Activated T-cell treated with anti-CD3 and anti-CD28 coated beads, Interleukin-2, amount 50 U/mL, for 4 hours (primary cell): ENCODE results near the gene TBATA. TPM values are rescaled to one million over a fixed set of nuclear protein-coding genes. Genes with fewer than 3 reads are reported as not detected.

Experiments
- ATAC-seq, 2 donors: fragments of 200-7000 bp; cut with Tn5 transposase; one replicate each; pipeline ENCODE4 v1.10.0; 2021
- DNase-seq: peaks from one replicate; pipeline ENCODE4 v3.0.0-alpha.2; 2020
- H3K27me3 Mint-ChIP-seq: one replicate; pipeline ENCODE4 v1.8.0; 2021; ENCODE audit warnings: low read depth, mixed read lengths
- H3K36me3 Mint-ChIP-seq: one replicate; pipeline ENCODE4 v1.8.0; 2022; ENCODE audit warnings: mixed read lengths; ENCODE audit not compliant: insufficient read depth
- H3K4me1 Mint-ChIP-seq: one replicate; pipeline ENCODE4 v1.8.0; 2021; ENCODE audit warnings: low read depth, mixed read lengths
- H3K4me3 Mint-ChIP-seq: one replicate; pipeline ENCODE4 v1.8.0; 2021; ENCODE audit warnings: mild to moderate bottlenecking, moderate library complexity, mixed read lengths
- H3K9me3 Mint-ChIP-seq: one replicate; pipeline ENCODE4 v1.8.0; 2021; ENCODE audit warnings: mixed read lengths
- total RNA-seq, 3 donors: library from RNA; stranded (reverse); gene quantifications; one replicate each; pipeline ENCODE4 v1.2.1, GENCODE V29; 2021

Gene TBATA
- total RNA-seq, 3 donors from 2014 or later = not detected

- Mint-ChIP-seq H3K4me3 (peak within 1 kb of the TSS; percentile 95), H3K4me1 (peaks cover 42% of the 10 kb centered on the region), H3K27me3 (no peaks in the 10 kb centered on the region)
These were observed 30.5 kb upstream of the TBATA start, which contains the start of gene SGPL1 for GRCh38 chr10:70815504-70816219. SGPL1 (plus strand) TSS chr10:70815948; CDS start chr10:70816854, 906 bp downstream.

GRCh38 chr10:70814126-70814525 is 28.9 kb upstream of the TBATA start:
- peaks cover 35% of the 10 kb centered on the region for H3K4me1 Mint-ChIP-seq
- DNase-seq (no peak), ATAC-seq (no peak)
- no peak overlapping the region for H3K4me3 Mint-ChIP-seq
- no peaks in the 10 kb centered on the region for H3K9me3 Mint-ChIP-seq
- no peaks in the 10 kb centered on the region for H3K27me3 Mint-ChIP-seq
- H3K36me3 Mint-ChIP-seq = peaks cover 8% of the 10 kb centered on the region

More at GRCh38 chr10:70815504-70816219, 30.5 kb upstream of the TBATA start, which contains the start of gene SGPL1:
- H3K36me3 Mint-ChIP-seq = peaks cover 15% of the 10 kb centered on the region
- H3K9me3 Mint-ChIP-seq = no peaks in the 10 kb centered on the region
- peak; percentile 88 to 91 for ATAC-seq
- peak; percentile 81 for DNase-seq

GRCh38 chr10:70812814-70813213 is 27.6 kb upstream of the TBATA start:
- peaks cover 6% of the 10 kb centered on the region for H3K36me3 Mint-ChIP-seq
- no peak for ATAC-seq
- H3K27me3 Mint-ChIP-seq = no peaks in the 10 kb centered on the region
- no peaks in the 10 kb centered on the region for H3K9me3 Mint-ChIP-seq
- no peak overlapping the region for H3K4me3 Mint-ChIP-seq
- DNase-seq = no peak
- H3K4me1 Mint-ChIP-seq = peaks cover 24% of the 10 kb centered on the region

GRCh38 chr10:70811881-70812280 is 26.7 kb upstream of the TBATA start:
- no peaks in the 10 kb centered on the region for H3K9me3 Mint-ChIP-seq
- H3K4me3 Mint-ChIP-seq = no peak overlapping the region
- H3K36me3 Mint-ChIP-seq = peaks cover 2% of the 10 kb centered on the region
- H3K27me3 Mint-ChIP-seq = peaks cover 2% of the 10 kb centered on the region
- no peak for ATAC-seq
- peaks cover 19% of the 10 kb centered on the region for H3K4me1 Mint-ChIP-seq
- no peak for DNase-seq

- Mint-ChIP-seq H3K27me3 (peaks cover 5% of the 10 kb centered on the region), H3K4me1 (peaks cover 14% of the 10 kb centered on the region), H3K9me3 (no peaks in the 10 kb centered on the region), H3K4me3 (no peak overlapping the region), H3K36me3 (no peaks in the 10 kb centered on the region)
- DNase-seq (no peak), ATAC-seq (no peak)
These were observed 25.8 kb upstream of the TBATA start for GRCh38 chr10:70810967-70811366.

GRCh38 chr10:70809726-70810125 is 24.5 kb upstream of the TBATA start:
- H3K9me3 Mint-ChIP-seq = no peaks in the 10 kb centered on the region

GRCh38 chr10:70809011-70809611 is 23.9 kb upstream of the TBATA start:
- DNase-seq (no peak), ATAC-seq (no peak)
- H3K4me1 Mint-ChIP-seq = peaks cover under 1% of the 10 kb centered on the region
- no peak overlapping the region for H3K4me3 Mint-ChIP-seq
- H3K9me3 Mint-ChIP-seq = no peaks in the 10 kb centered on the region
- peaks cover 5% of the 10 kb centered on the region for H3K27me3 Mint-ChIP-seq
- no peaks in the 10 kb centered on the region for H3K36me3 Mint-ChIP-seq

More at GRCh38 chr10:70809726-70810125, 24.5 kb upstream of the TBATA start:
- H3K27me3 Mint-ChIP-seq = peaks cover 5% of the 10 kb centered on the region
- H3K4me3 Mint-ChIP-seq = no peak overlapping the region
- no peak for ATAC-seq
- H3K4me1 Mint-ChIP-seq = peaks cover 7% of the 10 kb centered on the region
- no peak for DNase-seq
- H3K36me3 Mint-ChIP-seq = no peaks in the 10 kb centered on the region

- DNase-seq = no peak
- no peaks in the 10 kb centered on the region for H3K36me3 Mint-ChIP-seq
- H3K27me3 Mint-ChIP-seq = peaks cover 9% of the 10 kb centered on the region
- H3K4me3 Mint-ChIP-seq = no peak overlapping the region
- no peaks in the 10 kb centered on the region for H3K4me1 Mint-ChIP-seq
- no peaks in the 10 kb centered on the region for H3K9me3 Mint-ChIP-seq
- no peak for ATAC-seq
These were observed 22.4 kb upstream of the TBATA start for GRCh38 chr10:70807556-70807955.

- H3K4me3 Mint-ChIP-seq = no peak overlapping the region
- no peaks in the 10 kb centered on the region for H3K36me3 Mint-ChIP-seq
- ATAC-seq = no peak
- no peak for DNase-seq
- peaks cover 13% of the 10 kb centered on the region for H3K27me3 Mint-ChIP-seq
- no peaks in the 10 kb centered on the region for H3K4me1 Mint-ChIP-seq
- no peaks in the 10 kb centered on the region for H3K9me3 Mint-ChIP-seq
These were observed 21.7 kb upstream of the TBATA start for GRCh38 chr10:70806841-70807240.

GRCh38 chr10:70805619-70806215 is 20.5 kb upstream of the TBATA start:
- Mint-ChIP-seq H3K4me1 (no peaks in the 10 kb centered on the region), H3K4me3 (no peak overlapping the region), H3K9me3 (no peaks in the 10 kb centered on the region), H3K27me3 (peaks cover 18% of the 10 kb centered on the region), H3K36me3 (no peaks in the 10 kb centered on the region)
- DNase-seq = no peak
- no peak for ATAC-seq

GRCh38 chr10:70804421-70804808 is 19.2 kb upstream of the TBATA start:
- DNase-seq (no peak), ATAC-seq (no peak)
- Mint-ChIP-seq H3K4me3 (no peak overlapping the region), H3K36me3 (no peaks in the 10 kb centered on the region), H3K4me1 (no peaks in the 10 kb centered on the region), H3K27me3 (peaks cover 21% of the 10 kb centered on the region), H3K9me3 (no peaks in the 10 kb centered on the region)

GRCh38 chr10:70803775-70804420 is 18.7 kb upstream of the TBATA start:
- no peaks in the 10 kb centered on the region for H3K4me1 Mint-ChIP-seq
- H3K9me3 Mint-ChIP-seq = no peaks in the 10 kb centered on the region
- ATAC-seq (no peak), DNase-seq (no peak)
- no peaks in the 10 kb centered on the region for H3K36me3 Mint-ChIP-seq
- H3K4me3 Mint-ChIP-seq = no peak overlapping the region
- H3K27me3 Mint-ChIP-seq = peaks cover 25% of the 10 kb centered on the region

GRCh38 chr10:70801854-70802253 is 16.7 kb upstream of the TBATA start:
- Mint-ChIP-seq H3K9me3 (peaks cover under 1% of the 10 kb centered on the region), H3K36me3 (no peaks in the 10 kb centered on the region), H3K4me3 (no peak overlapping the region), H3K4me1 (no peaks in the 10 kb centered on the region), H3K27me3 (peaks cover 31% of the 10 kb centered on the region)
- ATAC-seq = no peak
- DNase-seq = no peak

- Mint-ChIP-seq H3K27me3 (peaks cover 28% of the 10 kb centered on the region), H3K36me3 (no peaks in the 10 kb centered on the region), H3K4me1 (no peaks in the 10 kb centered on the region), H3K4me3 (no peak overlapping the region), H3K9me3 (peaks cover 6% of the 10 kb centered on the region)
- no peak for DNase-seq
- ATAC-seq = no peak
These were observed 13.9 kb upstream of the TBATA start for GRCh38 chr10:70799124-70799523.
